ENCODE data around the gene MEGF8.
"Not testable (repeated sequence)": the region's sequence is repeated elsewhere in the genome, so short reads cannot be mapped to it uniquely, and the experiment has no call there.

Gene MEGF8

GRCh38 chr19:42327381-42327780 is 1.9 kb downstream of the MEGF8 start:
- WGBS (ENCODE audit: extremely low coverage, insufficient coverage, low lambda C conversion rate) = no CpG with 5 or more reads among the region's 5 CpGs
- no peak for DNase-seq
- no peak overlapping the region for H3K4me3 ChIP-seq (ENCODE audit: low read length)

GRCh38 chr19:42328106-42328505 is 2.7 kb downstream of the MEGF8 start:
- Histone ChIP-seq H2BK120ac (ENCODE audit: low read depth, low read length) (no peak overlapping the region), H3K4ac (ENCODE audit: low read depth, low read length) (no peak overlapping the region), H3K9ac (ENCODE audit: low read length) (no peak overlapping the region), H4K8ac (ENCODE audit: low read depth, low read length) (no peak overlapping the region), H3K79me1 (ENCODE audit: low read length) (peaks cover 13% of the 10 kb centered on the region), H3K56ac (ENCODE audit: low read length) (no peak overlapping the region), H3K36me3 (ENCODE audit: control insufficient read depth, insufficient read depth, low read length) (no peaks in the 10 kb centered on the region), H2BK15ac (replicated peaks; ENCODE audit: low read depth) (no peak overlapping the region), H2BK5ac (ENCODE audit: low read length) (no peak overlapping the region), H3K23ac (ENCODE audit: low read length) (no peak overlapping the region), H3K4me2 (ENCODE audit: low read length) (no peak overlapping the region), H3K18ac (ENCODE audit: low read length) (no peak overlapping the region), H4K5ac (ENCODE audit: low read length) (no peak overlapping the region), H3K4me3 (ENCODE audit: low read length) (no peak overlapping the region), H3K27me3 (ENCODE audit: insufficient read depth, low read length, poor library complexity) (peaks cover 4% of the 10 kb centered on the region), H3K79me2 (ENCODE audit: control insufficient read depth, insufficient read depth, low read length) (peaks cover 3% of the 10 kb centered on the region), H3K27ac (ENCODE audit: low read depth, low read length) (no peak overlapping the region), H2AK5ac (ENCODE audit: low read length) (no peak overlapping the region), H3K4me1 (ENCODE audit: control insufficient read depth, low read depth, low read length) (no peaks in the 10 kb centered on the region)
- no peak for DNase-seq
- no CpG with 5 or more reads among the region's 1 CpG for WGBS (ENCODE audit: extremely low coverage, insufficient coverage, low lambda C conversion rate)

More at GRCh38 chr19:42327381-42327780, 1.9 kb downstream of the MEGF8 start:
- H3K56ac ChIP-seq (ENCODE audit: low read length) = no peak overlapping the region
- peaks cover 3% of the 10 kb centered on the region for H3K79me2 ChIP-seq (ENCODE audit: control insufficient read depth, insufficient read depth, low read length)
- no peak overlapping the region for H3K9ac ChIP-seq (ENCODE audit: low read length)
- H3K79me1 ChIP-seq (ENCODE audit: low read length) = peaks cover 13% of the 10 kb centered on the region
- no peak overlapping the region for H3K4ac ChIP-seq (ENCODE audit: low read depth, low read length)
- no peaks in the 10 kb centered on the region for H3K36me3 ChIP-seq (ENCODE audit: control insufficient read depth, insufficient read depth, low read length)
- no peak overlapping the region for H4K8ac ChIP-seq (ENCODE audit: low read depth, low read length)
- no peak overlapping the region for H3K23ac ChIP-seq (ENCODE audit: low read length)
- no peaks in the 10 kb centered on the region for H3K4me1 ChIP-seq (ENCODE audit: control insufficient read depth, low read depth, low read length)
- H2BK15ac ChIP-seq (replicated peaks; ENCODE audit: low read depth) = no peak overlapping the region
- H2BK5ac ChIP-seq (ENCODE audit: low read length) = no peak overlapping the region
- H3K27ac ChIP-seq (ENCODE audit: low read depth, low read length) = no peak overlapping the region
- H3K27me3 ChIP-seq (ENCODE audit: insufficient read depth, low read length, poor library complexity) = peaks cover 4% of the 10 kb centered on the region
- no peak overlapping the region for H3K18ac ChIP-seq (ENCODE audit: low read length)
- H3K4me2 ChIP-seq (ENCODE audit: low read length) = no peak overlapping the region
- no peak overlapping the region for H2BK120ac ChIP-seq (ENCODE audit: low read depth, low read length)
- H2AK5ac ChIP-seq (ENCODE audit: low read length) = no peak overlapping the region
- H4K5ac ChIP-seq (ENCODE audit: low read length) = no peak overlapping the region

GRCh38 chr19:42328854-42329253 is 3.4 kb downstream of the MEGF8 start:
- H2BK15ac ChIP-seq (replicated peaks; ENCODE audit: low read depth) = no peak overlapping the region
- H4K5ac ChIP-seq (ENCODE audit: low read length) = no peak overlapping the region
- peaks cover 3% of the 10 kb centered on the region for H3K79me2 ChIP-seq (ENCODE audit: control insufficient read depth, insufficient read depth, low read length)
- no peaks in the 10 kb centered on the region for H3K36me3 ChIP-seq (ENCODE audit: control insufficient read depth, insufficient read depth, low read length)
- H2AK5ac ChIP-seq (ENCODE audit: low read length) = no peak overlapping the region
- WGBS (ENCODE audit: extremely low coverage, insufficient coverage, low lambda C conversion rate) = no CpG with 5 or more reads among the region's 2 CpGs
- peaks cover 13% of the 10 kb centered on the region for H3K79me1 ChIP-seq (ENCODE audit: low read length)
- H3K23ac ChIP-seq (ENCODE audit: low read length) = no peak overlapping the region
- H3K56ac ChIP-seq (ENCODE audit: low read length) = no peak overlapping the region
- no peak overlapping the region for H4K8ac ChIP-seq (ENCODE audit: low read depth, low read length)
- H3K27ac ChIP-seq (ENCODE audit: low read depth, low read length) = no peak overlapping the region
- H3K4ac ChIP-seq (ENCODE audit: low read depth, low read length) = no peak overlapping the region
- H3K4me1 ChIP-seq (ENCODE audit: control insufficient read depth, low read depth, low read length) = no peaks in the 10 kb centered on the region
- no peak overlapping the region for H3K9ac ChIP-seq (ENCODE audit: low read length)
- no peak overlapping the region for H3K4me2 ChIP-seq (ENCODE audit: low read length)
- H3K18ac ChIP-seq (ENCODE audit: low read length) = no peak overlapping the region
- H3K4me3 ChIP-seq (ENCODE audit: low read length) = no peak overlapping the region
- no peak overlapping the region for H2BK120ac ChIP-seq (ENCODE audit: low read depth, low read length)
- peaks cover 4% of the 10 kb centered on the region for H3K27me3 ChIP-seq (ENCODE audit: insufficient read depth, low read length, poor library complexity)
- H2BK5ac ChIP-seq (ENCODE audit: low read length) = no peak overlapping the region
- DNase-seq = no peak

DNA sequence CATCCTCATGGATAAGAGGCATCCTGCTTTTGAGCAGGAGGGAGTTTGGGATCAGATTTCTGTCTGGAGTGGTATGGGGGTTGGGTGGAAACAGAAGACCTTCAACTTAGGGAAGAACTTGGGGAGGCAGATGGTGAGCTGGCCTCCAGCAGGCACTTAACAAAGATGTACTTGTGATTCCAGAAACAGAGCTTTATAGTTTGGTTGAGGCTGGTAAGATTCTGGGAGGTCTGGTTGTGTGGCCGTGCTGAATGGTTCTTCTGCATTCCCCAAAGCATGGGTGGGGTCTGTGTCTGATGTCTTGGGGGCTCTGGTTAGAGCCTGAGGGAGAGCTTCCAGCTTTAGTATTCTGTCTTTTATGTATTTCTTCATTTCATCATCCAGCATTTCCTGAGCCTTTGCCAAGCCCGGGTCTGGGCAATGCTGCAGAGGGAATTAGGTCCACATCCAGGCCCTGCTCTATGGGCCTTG is 4.8 kb downstream of the MEGF8 start:
- Histone ChIP-seq H4K8ac (ENCODE audit: low read depth, low read length) (no peak overlapping the region), H3K4ac (ENCODE audit: low read depth, low read length) (no peak overlapping the region), H3K23ac (ENCODE audit: low read length) (no peak overlapping the region), H3K4me1 (ENCODE audit: control insufficient read depth, low read depth, low read length) (no peaks in the 10 kb centered on the region), H3K4me2 (ENCODE audit: low read length) (no peak overlapping the region), H2BK15ac (replicated peaks; ENCODE audit: low read depth) (no peak overlapping the region), H3K79me2 (ENCODE audit: control insufficient read depth, insufficient read depth, low read length) (peaks cover 3% of the 10 kb centered on the region), H2BK120ac (ENCODE audit: low read depth, low read length) (no peak overlapping the region), H3K79me1 (ENCODE audit: low read length) (peaks cover 13% of the 10 kb centered on the region), H3K9ac (ENCODE audit: low read length) (no peak overlapping the region), H3K18ac (ENCODE audit: low read length) (no peak overlapping the region), H3K36me3 (ENCODE audit: control insufficient read depth, insufficient read depth, low read length) (no peaks in the 10 kb centered on the region), H3K4me3 (ENCODE audit: low read length) (no peak overlapping the region), H2AK5ac (ENCODE audit: low read length) (no peak overlapping the region), H3K56ac (ENCODE audit: low read length) (no peak overlapping the region), H3K27ac (ENCODE audit: low read depth, low read length) (no peak overlapping the region), H4K5ac (ENCODE audit: low read length) (no peak overlapping the region), H2BK5ac (ENCODE audit: low read length) (no peak overlapping the region), H3K27me3 (ENCODE audit: insufficient read depth, low read length, poor library complexity) (no peaks in the 10 kb centered on the region)
- no peak for DNase-seq
- no CpG with 5 or more reads among the region's 2 CpGs for WGBS (ENCODE audit: extremely low coverage, insufficient coverage, low lambda C conversion rate)

DNA sequence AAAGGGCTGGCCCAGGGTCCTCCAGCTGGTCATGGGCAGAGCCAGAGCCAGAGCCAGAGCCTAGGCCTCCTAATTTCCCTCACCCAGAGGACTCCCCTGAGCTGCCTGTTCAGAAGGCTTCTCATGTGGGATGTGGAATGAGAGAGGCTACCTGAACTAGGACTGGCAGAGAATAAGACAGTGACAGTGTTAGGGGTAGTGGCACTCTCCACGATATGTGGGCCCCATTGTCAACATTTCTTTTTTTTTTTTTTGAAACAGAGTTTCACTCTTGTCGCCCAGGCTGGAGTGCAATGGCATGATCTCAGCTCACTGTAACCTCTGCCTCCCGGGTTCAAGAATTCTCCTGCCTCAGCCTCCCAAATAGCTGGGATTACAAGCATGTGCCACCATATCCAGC is 5.9 kb downstream of the MEGF8 start:
- not testable (repeated sequence) for H3K79me1 ChIP-seq (ENCODE audit: low read length); H3K79me2 ChIP-seq (ENCODE audit: control insufficient read depth, insufficient read depth, low read length); H2AK5ac ChIP-seq (ENCODE audit: low read length); H3K4me2 ChIP-seq (ENCODE audit: low read length); H3K27me3 ChIP-seq (ENCODE audit: insufficient read depth, low read length, poor library complexity); H3K4me1 ChIP-seq (ENCODE audit: control insufficient read depth, low read depth, low read length); H3K4me3 ChIP-seq (ENCODE audit: low read length); H2BK120ac ChIP-seq (ENCODE audit: low read depth, low read length); DNase-seq; H2BK15ac ChIP-seq (replicated peaks; ENCODE audit: low read depth); H2BK5ac ChIP-seq (ENCODE audit: low read length); H3K4ac ChIP-seq (ENCODE audit: low read depth, low read length); H3K27ac ChIP-seq (ENCODE audit: low read depth, low read length); H4K5ac ChIP-seq (ENCODE audit: low read length); H3K36me3 ChIP-seq (ENCODE audit: control insufficient read depth, insufficient read depth, low read length); H3K9ac ChIP-seq (ENCODE audit: low read length); H3K23ac ChIP-seq (ENCODE audit: low read length); H4K8ac ChIP-seq (ENCODE audit: low read depth, low read length); H3K56ac ChIP-seq (ENCODE audit: low read length); H3K18ac ChIP-seq (ENCODE audit: low read length)
- WGBS (ENCODE audit: extremely low coverage, insufficient coverage, low lambda C conversion rate) = no CpG with 5 or more reads among the region's 3 CpGs

DNA sequence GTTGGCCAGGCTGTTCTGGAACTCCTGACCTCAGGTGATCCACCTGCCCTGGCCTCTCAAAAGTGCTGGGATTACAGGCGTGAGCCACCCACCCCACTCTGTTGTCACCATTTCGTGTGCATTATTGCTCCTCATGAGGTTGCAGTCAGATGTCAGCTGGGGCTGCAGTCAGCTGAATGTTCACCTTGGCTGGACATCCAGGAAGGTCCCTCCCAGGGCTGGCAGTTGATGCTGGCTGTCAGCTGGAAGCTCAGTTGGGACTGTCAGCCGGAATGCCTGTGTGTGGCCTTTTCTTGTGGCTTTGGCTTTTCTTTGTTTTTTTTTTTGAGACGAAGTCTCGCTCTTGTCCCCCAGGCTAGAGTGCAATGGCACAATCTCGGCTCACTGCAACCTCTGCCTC is 6.6 kb downstream of the MEGF8 start:
- H3K27me3 ChIP-seq (ENCODE audit: insufficient read depth, low read length, poor library complexity) = no peaks in the 10 kb centered on the region
- H2BK5ac ChIP-seq (ENCODE audit: low read length) = no peak overlapping the region
- no peak for DNase-seq
- no peak overlapping the region for H4K8ac ChIP-seq (ENCODE audit: low read depth, low read length)
- no peak overlapping the region for H3K18ac ChIP-seq (ENCODE audit: low read length)
- H3K79me2 ChIP-seq (ENCODE audit: control insufficient read depth, insufficient read depth, low read length) = no peaks in the 10 kb centered on the region
- H3K23ac ChIP-seq (ENCODE audit: low read length) = no peak overlapping the region
- no peak overlapping the region for H3K27ac ChIP-seq (ENCODE audit: low read depth, low read length)
- peaks cover 7% of the 10 kb centered on the region for H3K79me1 ChIP-seq (ENCODE audit: low read length)
- no peak overlapping the region for H4K5ac ChIP-seq (ENCODE audit: low read length)
- no peak overlapping the region for H3K4me3 ChIP-seq (ENCODE audit: low read length)
- no peak overlapping the region for H2BK120ac ChIP-seq (ENCODE audit: low read depth, low read length)
- H2BK15ac ChIP-seq (replicated peaks; ENCODE audit: low read depth) = no peak overlapping the region
- H3K36me3 ChIP-seq (ENCODE audit: control insufficient read depth, insufficient read depth, low read length) = peaks cover 3% of the 10 kb centered on the region
- no CpG with 5 or more reads among the region's 6 CpGs for WGBS (ENCODE audit: extremely low coverage, insufficient coverage, low lambda C conversion rate)
- H3K4me2 ChIP-seq (ENCODE audit: low read length) = no peak overlapping the region
- H3K56ac ChIP-seq (ENCODE audit: low read length) = no peak overlapping the region
- no peaks in the 10 kb centered on the region for H3K4me1 ChIP-seq (ENCODE audit: control insufficient read depth, low read depth, low read length)
- H3K4ac ChIP-seq (ENCODE audit: low read depth, low read length) = no peak overlapping the region
- H3K9ac ChIP-seq (ENCODE audit: low read length) = no peak overlapping the region
- H2AK5ac ChIP-seq (ENCODE audit: low read length) = no peak overlapping the region

Data from mesendoderm (in vitro differentiated cells).